Brain microvascular endothelial cell (primary cell): Measurements from ENCODE around the gene ERCC5.

Experiments
- DNase-seq: peaks from one replicate; pipeline ENCODE4 v3.0.0-alpha.2; 2020
- H3K27ac ChIP-seq: fragments of 250-450 bp; sonication (Bioruptor Pico); 2 replicates; pipeline ENCODE4 v1.5.1; 2020; ENCODE audit warnings: mild to moderate bottlenecking, moderate library complexity
- H3K27me3 ChIP-seq: fragments of 250-450 bp; sonication (Bioruptor Pico); replicated peaks from 2 replicates; pipeline ENCODE4 v1.5.1; 2020; ENCODE audit warnings: mild to moderate bottlenecking
- H3K36me3 ChIP-seq: fragments of 250-450 bp; sonication (Bioruptor Pico); replicated peaks from 2 replicates; pipeline ENCODE4 v1.5.1; 2020; ENCODE audit warnings: mild to moderate bottlenecking
- H3K4me3 ChIP-seq: 2 replicates; pipeline ENCODE4 v1.5.1; 2011; ENCODE audit warnings: low read depth, mild to moderate bottlenecking, control low read depth, low read length, moderate library complexity
- in situ Hi-C: cut with HindIII; loops from 2 replicates; pipeline ENCODE4 v1.10.0; 2017; ENCODE audit warnings: low sequenced_read_pairs, low pct_ligation_motif_present
- TF ChIP-seq, protein P1 (sequence below): IDR thresholded peaks from 2 replicates; pipeline ENCODE4 v1.5.1; 2011; ENCODE audit warnings: low read depth, mild to moderate bottlenecking, moderate library complexity, low read length, control low read depth, inconsistent platforms; ENCODE audit errors: missing control alignments

Gene ERCC5

DNA sequence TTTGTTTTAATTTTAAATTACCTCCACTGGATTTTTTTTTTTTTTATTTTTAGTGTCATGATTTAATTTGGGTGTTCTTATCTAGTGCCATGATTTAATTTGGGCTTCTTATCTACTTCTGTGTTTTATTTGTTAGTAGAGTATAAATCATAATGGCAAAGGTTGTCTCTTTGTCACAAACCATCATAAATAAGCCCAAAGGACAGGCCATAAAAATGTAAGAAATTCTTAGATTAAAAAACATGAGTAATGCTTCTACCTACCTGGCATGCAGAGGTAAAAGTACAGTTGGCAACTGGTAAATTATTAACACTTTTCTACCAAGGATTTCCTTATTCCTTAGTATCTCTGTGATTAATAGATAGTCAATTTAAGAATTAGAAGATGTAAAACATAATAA lies 55.2 kb downstream of the ERCC5 start:
- H3K27ac ChIP-seq, result no peak overlapping the region
- in situ Hi-C loops, result no loop called here
- H3K27me3 ChIP-seq, result no peaks in the 10 kb centered on the region
- no peaks in the 10 kb centered on the region for H3K36me3 ChIP-seq
- H3K4me3 ChIP-seq, result no peak overlapping the region
- TF ChIP-seq, protein P1, sequence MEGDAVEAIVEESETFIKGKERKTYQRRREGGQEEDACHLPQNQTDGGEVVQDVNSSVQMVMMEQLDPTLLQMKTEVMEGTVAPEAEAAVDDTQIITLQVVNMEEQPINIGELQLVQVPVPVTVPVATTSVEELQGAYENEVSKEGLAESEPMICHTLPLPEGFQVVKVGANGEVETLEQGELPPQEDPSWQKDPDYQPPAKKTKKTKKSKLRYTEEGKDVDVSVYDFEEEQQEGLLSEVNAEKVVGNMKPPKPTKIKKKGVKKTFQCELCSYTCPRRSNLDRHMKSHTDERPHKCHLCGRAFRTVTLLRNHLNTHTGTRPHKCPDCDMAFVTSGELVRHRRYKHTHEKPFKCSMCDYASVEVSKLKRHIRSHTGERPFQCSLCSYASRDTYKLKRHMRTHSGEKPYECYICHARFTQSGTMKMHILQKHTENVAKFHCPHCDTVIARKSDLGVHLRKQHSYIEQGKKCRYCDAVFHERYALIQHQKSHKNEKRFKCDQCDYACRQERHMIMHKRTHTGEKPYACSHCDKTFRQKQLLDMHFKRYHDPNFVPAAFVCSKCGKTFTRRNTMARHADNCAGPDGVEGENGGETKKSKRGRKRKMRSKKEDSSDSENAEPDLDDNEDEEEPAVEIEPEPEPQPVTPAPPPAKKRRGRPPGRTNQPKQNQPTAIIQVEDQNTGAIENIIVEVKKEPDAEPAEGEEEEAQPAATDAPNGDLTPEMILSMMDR, result no peak
- DNase-seq, result no peak

DNA sequence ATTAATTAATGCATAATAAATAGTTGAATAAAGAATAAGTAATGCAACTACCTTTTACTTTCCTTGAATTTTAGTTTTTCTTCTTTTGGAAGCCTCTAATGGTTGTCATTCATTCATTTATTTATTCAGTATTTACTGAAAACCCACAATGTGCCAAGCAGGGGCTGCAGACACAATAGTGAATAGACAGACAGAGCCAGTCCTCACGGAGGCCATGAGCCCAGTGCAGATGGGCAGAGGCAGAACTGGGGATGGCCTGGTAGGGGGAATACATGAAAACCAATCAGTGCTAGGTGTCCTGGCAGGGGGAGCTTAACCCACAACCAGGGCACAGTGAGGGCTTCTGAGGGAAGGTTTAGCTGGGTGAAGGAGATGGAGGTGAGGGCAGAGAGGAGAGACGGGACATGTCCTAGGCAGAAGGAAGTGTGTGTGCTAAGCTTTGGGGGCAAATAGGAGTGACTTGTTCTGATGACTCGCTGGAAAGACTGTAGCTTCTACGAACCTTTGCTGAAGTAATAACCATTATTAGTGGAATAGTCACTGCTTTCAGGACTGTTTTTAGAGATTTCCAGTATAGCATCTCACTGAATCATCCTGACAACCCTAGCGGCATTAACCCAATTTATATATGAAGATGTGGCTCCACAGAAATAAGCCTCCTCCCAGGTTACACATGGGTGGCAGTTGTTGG lies 55.9 kb downstream of the ERCC5 start:
- in situ Hi-C loops, result no loop called here
- DNase-seq, result peak; percentile 17
- no peaks in the 10 kb centered on the region for H3K36me3 ChIP-seq
- H3K4me3 ChIP-seq, result no peak overlapping the region
- no peak overlapping the region for H3K27ac ChIP-seq
- TF ChIP-seq, protein P1, result no peak
- no peaks in the 10 kb centered on the region for H3K27me3 ChIP-seq

DNA sequence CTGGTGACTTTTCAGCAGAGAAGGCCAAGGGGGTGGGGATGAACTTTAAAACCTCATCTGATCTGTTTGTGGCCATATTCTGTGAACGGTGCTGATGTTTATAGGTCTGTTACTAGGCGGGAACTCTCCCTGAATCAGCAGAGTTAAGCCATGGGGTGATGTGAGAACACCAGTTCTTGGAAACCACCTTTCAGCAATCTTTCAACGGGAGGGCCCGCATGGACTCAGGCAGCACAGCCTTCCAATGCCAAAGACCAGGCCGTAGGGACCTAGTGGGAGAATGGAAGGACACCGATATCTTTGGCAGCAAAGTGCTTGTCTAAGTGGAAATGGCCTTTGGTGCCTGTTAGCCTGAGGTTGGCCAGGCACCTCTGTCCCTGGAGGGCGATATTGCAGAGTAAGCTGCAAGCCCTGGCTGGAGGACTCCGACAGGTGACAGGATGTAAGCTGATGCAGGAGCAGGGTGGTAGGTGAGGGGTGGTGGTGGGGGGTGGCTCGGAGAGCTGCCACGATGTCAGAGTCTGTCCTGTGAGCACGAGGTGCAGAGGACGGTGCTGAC lies 57.0 kb downstream of the ERCC5 start:
- TF ChIP-seq, protein P1, result no peak
- no peak for DNase-seq
- no peak overlapping the region for H3K27ac ChIP-seq
- no peak overlapping the region for H3K4me3 ChIP-seq
- no peaks in the 10 kb centered on the region for H3K36me3 ChIP-seq
- in situ Hi-C loops, result no loop called here
- H3K27me3 ChIP-seq, result no peaks in the 10 kb centered on the region

DNA sequence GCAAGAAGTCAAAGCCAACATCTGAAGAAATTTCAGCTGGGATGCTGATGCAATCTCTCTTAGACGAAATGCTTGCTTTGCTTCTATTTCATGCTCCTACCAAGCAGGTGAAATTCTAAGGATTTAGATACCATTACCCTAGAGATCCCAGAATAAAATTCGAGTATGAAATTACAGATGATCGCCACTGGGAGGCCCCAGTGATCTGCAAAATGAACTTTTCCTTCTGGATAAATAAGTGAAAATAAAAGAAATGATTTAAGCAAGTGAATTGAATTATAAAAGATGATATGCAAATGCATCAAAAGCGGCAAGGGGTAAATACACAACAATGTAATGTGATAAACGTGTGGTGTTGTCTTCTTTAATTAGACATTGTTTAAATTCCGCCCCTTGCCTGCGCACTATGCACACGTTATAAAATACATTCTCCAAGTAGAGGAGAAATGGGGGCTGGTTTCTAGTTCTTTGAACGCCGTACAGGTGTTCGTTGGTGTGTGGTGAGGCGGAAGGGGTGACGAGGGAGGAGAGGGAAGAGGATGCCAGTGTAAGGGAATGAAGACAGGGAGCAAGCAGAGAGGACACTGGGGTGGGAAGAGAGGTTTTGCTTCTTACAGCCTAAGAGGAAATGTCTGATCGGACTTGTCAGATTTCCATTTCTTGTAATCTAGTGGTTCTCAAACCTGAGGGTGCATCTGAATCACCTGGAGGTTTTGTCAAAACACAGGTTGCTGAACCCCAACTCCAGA lies 58.0 kb downstream of the ERCC5 start:
- in situ Hi-C loops, result no loop called here
- Histone ChIP-seq H3K36me3 (no peaks in the 10 kb centered on the region), H3K4me3 (no peak overlapping the region), H3K27ac (no peak overlapping the region), H3K27me3 (no peaks in the 10 kb centered on the region)
- TF ChIP-seq, protein P1, result peak; percentile 56
- DNase-seq, result peak; percentile 5

DNA sequence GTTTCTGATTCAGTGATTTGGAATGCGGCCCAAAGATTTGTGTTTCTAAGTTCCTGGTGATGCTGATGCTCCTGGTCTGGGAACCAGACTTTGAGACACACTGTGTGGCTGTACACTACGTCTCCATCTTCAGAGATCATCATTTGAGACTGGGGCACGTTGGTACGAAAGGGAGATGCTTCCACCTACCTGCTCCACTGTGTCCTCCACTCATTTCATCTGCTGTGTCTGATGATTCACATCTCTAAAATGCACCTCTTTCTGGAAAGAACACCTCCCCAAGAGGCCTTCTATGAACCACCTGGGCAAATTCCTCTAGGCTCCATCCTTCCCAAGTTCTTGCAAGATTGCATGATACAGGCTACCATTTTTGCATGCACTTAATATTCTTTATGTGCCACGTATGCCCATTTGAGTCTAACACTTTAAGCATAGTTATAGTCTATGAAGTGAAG lies 58.6 kb downstream of the ERCC5 start:
- TF ChIP-seq, protein P1, result no peak
- Histone ChIP-seq H3K27me3 (no peaks in the 10 kb centered on the region), H3K4me3 (no peak overlapping the region), H3K36me3 (no peaks in the 10 kb centered on the region), H3K27ac (no peak overlapping the region)
- in situ Hi-C loops, result no loop called here
- DNase-seq, result no peak
